IPS DF 4.7 (cell line): ENCODE measurements around the gene ATAD2B.
"Not testable (repeated sequence)": the region's sequence is repeated elsewhere in the genome, so short reads cannot be mapped to it uniquely, and the experiment has no call there.

Source experiments
- DNase-seq: peaks from one replicate; pipeline ENCODE4 v3.0.0-alpha.2; 2013; ENCODE audit warnings: low spot score; ENCODE audit errors: extremely low read depth

ATAD2B gene

GRCh38 chr2:23926750-23927571 lies at the start of gene ATAD2B:
Gene ATAD2B (minus strand): TSS chr2:23927123. CDS start chr2:23926770, 353 bp downstream.
- DNase-seq, result peak; percentile 79

GRCh38 chr2:23967846-23968245 lies 40.9 kb upstream of the ATAD2B start:
- no peak for DNase-seq

GRCh38 chr2:23954325-23955014 lies 27.5 kb upstream of the ATAD2B start:
- no peak for DNase-seq

DNA sequence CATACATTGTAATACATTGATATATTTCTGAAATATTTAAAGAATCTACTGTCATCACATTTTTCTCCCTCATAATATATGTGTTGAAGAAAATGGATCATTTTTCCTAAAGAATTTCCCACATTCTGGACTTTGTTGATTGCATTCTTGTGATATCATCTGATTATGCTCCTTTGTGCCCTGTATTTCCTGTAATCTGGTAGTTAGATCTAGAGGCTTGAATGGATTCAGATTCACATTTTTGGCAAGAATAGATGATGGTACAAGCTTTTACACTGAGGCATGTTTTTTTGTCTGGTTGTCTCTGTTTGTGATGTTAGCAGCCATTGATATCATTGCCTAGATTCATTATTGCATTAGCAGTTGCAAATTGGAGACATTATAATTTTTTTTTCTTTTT lies 26.7 kb upstream of the ATAD2B start:
- DNase-seq, result no peak

DNA sequence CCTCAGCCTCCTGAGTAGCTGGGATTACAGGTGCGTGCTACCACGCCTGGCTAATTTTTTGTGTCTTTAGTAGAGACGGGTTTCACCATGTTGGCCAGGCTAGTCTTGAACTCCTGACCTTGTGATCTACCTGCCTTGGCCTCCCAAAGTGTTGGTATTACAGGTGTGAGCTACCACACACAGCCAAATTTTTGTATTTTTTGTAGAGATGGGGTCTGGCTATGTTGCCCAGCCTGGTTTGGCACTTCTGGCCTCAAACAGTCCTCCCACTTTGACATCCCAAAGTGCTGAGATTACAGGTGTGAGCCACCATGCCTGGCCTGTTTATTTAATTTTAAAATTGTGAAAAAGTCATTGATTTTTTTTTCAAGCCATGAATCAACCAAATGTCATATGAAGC lies 25.6 kb upstream of the ATAD2B start:
- not testable (repeated sequence) for DNase-seq

- DNase-seq, result no peak
Measured at GRCh38 chr2:23947350-23947749, 20.4 kb upstream of the ATAD2B start.

GRCh38 chr2:23944976-23945375 lies 18.1 kb upstream of the ATAD2B start:
- DNase-seq, result no peak

- no peak for DNase-seq
Measured at GRCh38 chr2:23944527-23944926, 17.6 kb upstream of the ATAD2B start.

- DNase-seq, result no peak
Measured at GRCh38 chr2:23943666-23944065, 16.7 kb upstream of the ATAD2B start.

GRCh38 chr2:23941644-23942043 lies 14.7 kb upstream of the ATAD2B start:
- DNase-seq, result no peak

DNA sequence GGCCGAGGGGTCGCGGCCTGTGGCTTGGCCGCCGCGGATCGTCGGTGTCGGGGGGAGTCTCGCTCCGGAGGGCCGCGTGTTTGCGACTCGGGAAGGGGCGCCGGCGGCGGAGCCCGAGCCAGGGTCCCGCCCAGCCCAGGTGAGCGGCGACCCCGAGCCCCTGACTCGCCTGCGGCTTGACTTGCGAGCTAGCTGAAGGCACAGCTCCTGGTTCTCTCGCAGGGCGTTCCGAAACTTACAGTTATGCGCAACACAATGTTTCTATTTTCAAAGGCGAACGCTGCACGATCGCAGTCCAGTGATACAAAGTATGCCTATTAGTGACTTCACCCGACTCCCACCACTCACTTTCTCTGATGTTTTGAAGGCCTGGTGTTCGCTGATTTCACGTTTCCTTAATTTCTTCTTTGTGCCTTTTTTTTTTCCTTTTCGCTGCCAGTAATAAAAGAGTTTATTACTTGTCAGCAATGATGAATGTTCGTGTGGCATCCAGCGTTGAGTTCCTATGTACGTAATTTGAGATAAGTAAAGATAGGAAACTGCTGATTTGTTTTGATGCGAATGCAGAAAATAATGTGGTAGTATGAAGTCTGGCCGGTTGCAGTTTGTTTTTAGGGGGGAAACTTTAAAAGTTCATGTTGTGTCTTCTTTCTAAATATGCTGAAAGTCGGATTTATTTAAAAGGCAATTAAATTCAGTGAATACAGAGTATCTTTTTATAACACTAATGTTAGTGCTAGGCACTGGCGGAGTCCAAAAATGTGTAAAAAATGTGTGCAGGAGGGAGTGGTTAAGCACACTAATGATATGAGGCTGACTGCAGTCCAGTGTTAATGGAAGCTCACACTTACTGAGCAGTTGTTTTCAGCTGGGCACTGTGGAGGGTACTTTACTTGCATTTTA lies 14.0 kb upstream of the ATAD2B start:
- DNase-seq, result no peak

DNA sequence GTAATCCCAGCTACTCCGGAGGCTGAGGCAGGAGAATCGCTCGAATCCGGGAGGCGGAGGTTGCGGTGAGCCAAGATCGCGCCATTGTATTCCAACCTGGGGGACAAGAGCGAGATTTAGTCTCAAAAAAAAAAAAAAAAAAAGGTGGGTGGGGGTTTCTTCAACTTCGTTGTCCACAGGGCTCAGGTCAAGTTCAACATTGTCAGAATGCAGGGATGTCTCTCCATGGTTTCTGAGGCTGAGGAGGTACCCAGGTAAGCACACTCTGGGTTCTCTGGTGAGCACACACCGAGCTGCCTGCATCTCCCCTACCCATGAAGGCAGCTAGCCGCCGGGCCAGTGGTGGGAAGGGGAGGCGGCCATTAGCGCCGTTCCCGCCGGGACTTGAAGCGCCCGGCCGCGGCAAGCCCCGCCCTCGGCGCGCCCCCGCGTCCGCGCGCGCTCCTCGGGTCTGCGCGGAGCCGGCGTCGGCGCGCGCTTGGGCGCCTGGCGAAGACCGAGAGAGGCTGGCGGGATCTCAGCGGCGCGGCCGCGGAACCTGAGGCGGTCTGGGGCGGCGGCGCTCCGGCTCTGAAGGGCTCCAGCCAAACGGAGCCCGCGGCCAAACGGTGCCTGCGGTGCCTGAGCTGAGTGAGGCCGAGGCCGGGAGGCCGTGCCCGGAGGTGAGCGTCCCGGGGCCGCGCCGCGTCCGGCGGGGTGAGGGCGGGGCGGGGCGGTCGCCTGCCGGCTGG lies 13.2 kb upstream of the ATAD2B start, which contains the start of gene UBXN2A:
TSS of gene UBXN2A (plus strand) at position 477 of the 731 bp plus-strand sequence. CDS start 17,852 bp downstream, outside the sequence.
- no peak for DNase-seq

- no peak for DNase-seq
Measured at GRCh38 chr2:23934259-23934658, 7.3 kb upstream of the ATAD2B start.

DNA sequence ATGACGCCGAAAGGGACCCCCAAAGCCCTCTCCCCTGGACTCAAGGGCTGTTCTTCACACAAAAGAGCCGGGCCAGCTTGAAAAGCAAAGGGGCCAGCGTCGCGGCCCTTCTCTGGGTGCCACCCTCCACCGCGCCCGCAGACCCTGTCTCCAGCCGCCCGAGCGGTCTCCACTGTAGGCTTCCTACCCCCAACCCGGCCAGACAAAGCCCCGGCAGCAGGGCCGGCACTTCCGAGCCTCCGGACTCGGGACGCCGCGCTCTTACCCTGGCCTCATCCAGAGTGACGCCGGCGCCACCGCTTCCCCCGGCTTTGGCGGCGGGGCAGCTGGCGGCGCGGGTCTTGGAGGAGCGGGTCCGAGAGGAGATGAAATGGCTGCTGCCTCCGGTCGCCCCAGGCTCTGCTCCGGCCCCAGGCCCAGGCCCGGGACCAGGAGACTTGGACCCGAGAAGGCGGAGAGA lies 603 bp downstream of the ATAD2B start:
- no peak for DNase-seq

GRCh38 chr2:23925702-23926289 lies 1.1 kb downstream of the ATAD2B start:
- DNase-seq, result no peak

DNA sequence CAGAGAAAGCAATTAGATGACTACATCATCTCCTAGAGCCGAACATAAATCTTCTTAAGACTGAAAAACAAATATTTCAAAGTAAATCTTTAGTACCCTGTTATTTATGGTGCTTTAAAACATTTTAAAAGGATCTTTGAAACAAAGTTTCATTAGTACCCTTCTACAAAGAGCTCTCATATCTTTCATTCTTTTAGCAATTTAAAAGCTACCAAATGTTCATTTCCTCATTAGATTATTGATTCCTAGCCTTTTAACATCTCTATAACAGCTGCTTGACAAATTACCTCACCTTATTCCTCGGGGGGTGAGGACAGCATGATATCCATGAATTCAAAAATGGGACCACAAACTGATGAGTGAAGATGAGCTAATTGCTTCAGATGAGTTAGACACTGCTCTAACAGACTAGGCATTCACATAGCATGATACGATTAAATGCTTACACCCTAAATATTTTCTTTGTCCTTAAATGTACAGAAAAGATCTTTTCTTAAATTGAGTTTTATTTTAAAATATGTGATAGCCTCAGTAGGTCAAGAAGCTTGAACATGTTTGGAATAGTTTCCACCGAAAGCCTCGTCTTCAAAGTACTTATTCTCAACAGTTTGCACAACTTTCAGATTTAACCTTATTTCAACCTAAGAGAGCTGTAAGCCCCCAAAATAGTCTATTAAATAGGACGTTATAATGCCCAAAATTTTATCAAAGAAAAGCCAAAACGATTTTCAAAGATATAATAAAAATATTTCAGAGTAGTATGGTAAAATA lies 2.1 kb downstream of the ATAD2B start:
- DNase-seq, result no peak

DNA sequence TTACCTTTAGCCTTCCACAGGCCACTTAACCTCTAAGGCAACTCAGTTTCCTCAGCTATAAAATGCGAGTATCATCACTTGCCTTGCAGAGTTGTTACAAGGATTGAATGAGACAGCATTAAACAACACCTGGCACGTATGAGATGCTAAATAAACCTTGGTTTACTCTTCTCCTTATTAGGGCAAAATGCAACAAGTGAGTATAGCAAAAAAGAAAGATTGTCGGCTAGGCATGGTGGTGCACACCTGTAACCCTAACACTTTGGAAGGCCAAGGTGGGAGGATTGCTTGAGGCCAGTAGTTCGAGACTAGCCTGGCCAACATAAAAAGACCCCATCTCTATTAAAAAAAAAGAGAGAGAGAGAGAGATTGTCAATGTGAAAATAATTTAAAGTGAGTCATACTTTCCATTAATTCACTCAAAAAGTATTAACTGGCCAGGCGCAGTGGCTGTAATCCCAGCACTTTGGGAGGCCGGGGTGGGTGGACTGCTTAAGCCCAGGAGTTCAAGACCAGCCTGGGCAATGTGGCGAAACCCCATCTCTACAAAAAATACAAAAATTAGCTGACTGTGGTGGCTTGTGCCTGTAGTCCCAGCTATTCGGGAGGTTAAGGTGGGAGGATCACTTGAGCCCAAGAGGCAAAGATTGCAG lies 8.0 kb downstream of the ATAD2B start:
- no peak for DNase-seq

GRCh38 chr2:23916727-23917405 lies 10.1 kb downstream of the ATAD2B start:
- DNase-seq, result no peak

DNA sequence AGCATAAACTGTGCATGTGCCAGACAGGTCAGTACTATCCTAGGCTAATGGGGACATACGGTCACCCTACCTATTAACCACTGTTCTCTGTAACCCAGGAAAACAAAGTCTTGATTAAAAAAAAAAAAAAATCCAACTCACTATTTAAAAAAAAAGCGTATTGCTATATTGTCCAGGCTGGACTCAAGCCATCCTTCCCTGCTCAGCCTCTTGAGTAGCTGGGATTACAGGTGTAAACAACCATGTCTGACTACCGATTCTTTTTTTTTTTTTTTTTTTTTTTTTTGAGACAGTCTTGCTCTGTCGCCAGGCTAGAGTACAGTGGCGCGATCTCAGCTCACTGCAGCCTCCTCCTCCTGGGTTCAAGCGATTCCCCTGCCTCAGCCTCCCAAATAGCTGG lies 11.6 kb downstream of the ATAD2B start:
- DNase-seq, result no peak
